GM19455 (cell line): Measurements from ENCODE around the gene ACACB.
A peak's percentile ranks its signal among the peaks of the same experiment; 100 is the strongest.
"Not testable (repeated sequence)": the region's sequence is repeated elsewhere in the genome, so short reads cannot be mapped to it uniquely, and the experiment has no call there.

Experiments used
- ATAC-seq: cut with Tn5 transposase; IDR thresholded peaks from one replicate; pipeline ENCODE4 v1.9.1; 2021; ENCODE audit not compliant: unreplicated experiment

ACACB gene

DNA sequence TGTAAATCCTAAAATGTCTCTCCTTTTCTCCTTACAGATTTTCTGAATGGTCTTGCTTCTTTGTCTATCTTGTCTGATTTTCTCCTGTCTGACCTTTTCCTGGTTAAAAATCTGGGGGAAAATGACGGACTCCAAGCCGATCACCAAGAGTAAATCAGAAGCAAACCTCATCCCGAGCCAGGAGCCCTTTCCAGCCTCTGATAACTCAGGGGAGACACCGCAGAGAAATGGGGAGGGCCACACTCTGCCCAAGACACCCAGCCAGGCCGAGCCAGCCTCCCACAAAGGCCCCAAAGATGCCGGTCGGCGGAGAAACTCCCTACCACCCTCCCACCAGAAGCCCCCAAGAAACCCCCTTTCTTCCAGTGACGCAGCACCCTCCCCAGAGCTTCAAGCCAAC lies 23.0 kb downstream of the ACACB start:
- ATAC-seq = no peak

GRCh38 chr12:109139791-109140190 lies 23.4 kb downstream of the ACACB start:
- ATAC-seq = no peak

GRCh38 chr12:109140560-109140959 lies 24.2 kb downstream of the ACACB start:
- no peak for ATAC-seq

- ATAC-seq = no peak
Observed at GRCh38 chr12:109144224-109144623, 27.8 kb downstream of the ACACB start.

GRCh38 chr12:109147126-109147525 lies 30.7 kb downstream of the ACACB start:
- not testable (repeated sequence) for ATAC-seq

DNA sequence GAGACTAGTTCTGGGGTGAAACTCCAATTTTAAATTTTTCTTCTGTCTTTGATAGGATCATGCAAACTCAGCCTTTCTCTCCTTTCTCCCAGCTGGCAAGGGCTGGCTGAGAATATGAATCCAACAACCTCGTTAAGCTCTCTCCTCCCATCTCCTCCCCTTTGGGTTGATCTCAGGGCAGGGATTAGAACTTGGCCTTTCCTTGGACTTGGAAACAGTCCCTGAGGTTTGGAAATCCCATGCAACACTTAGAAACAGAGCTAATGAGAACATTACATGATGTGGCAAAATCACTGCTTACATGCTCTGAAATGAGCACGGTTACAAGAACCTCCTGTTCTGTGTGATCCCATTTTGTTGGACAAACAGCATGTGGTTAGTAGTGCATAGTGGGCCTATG lies 31.6 kb downstream of the ACACB start:
- ATAC-seq = no peak

DNA sequence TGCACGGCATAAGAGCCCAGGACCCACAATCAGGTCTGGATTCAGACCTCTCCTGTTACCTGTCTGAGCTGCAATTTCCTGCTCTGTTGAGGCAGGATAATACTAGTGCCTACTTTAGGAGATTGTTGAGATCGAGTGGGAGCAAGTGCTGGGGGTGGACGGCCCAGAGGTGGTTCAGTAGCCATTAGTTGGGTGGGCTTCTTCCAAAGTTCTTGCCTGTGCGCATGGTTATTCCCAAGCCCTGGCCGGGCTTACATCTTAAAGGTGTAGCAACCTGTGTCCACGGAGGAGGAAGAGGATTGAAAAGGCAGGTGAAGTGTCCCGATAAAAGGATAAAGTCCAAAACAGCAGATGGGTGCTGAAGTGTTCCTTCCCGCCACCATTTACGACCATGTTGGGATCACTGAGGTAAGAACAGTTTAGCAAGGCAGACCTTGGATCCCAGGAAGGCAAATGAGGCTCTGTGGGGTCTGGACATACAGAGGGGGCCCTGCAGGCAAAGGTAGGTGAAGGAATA lies 33.8 kb downstream of the ACACB start:
- ATAC-seq = no peak

- no peak for ATAC-seq
Observed at GRCh38 chr12:109151457-109151856, 35.1 kb downstream of the ACACB start.

DNA sequence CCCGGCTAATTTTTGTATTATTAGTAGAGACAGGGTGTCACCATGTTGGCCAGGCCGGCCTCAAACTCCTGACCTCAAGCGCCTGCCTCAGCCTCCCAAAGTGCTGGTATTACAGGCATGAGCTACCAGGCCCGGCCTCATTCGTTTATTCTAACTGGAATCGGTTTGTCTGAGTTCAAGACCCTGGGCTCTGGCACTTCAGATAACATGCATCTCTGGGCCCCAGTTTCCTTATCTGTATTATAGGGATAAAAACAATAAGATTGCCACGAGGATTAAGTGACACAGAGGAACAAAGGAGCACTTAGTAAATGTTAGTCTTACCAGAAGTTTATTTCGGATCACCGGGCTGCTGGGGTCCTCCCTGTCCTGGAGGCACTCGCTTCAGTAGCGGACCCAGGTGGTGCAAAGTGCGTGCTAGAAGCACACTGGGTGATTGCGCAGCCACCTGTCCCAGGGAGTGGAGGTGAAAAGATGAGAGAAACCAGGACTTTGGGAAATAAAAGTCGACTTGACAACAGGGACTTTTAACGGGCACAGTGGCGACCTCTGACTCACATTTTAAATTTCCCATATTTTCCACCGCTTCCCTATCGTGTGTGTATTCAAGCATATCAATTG lies 37.5 kb downstream of the ACACB start:
- ATAC-seq = no peak

DNA sequence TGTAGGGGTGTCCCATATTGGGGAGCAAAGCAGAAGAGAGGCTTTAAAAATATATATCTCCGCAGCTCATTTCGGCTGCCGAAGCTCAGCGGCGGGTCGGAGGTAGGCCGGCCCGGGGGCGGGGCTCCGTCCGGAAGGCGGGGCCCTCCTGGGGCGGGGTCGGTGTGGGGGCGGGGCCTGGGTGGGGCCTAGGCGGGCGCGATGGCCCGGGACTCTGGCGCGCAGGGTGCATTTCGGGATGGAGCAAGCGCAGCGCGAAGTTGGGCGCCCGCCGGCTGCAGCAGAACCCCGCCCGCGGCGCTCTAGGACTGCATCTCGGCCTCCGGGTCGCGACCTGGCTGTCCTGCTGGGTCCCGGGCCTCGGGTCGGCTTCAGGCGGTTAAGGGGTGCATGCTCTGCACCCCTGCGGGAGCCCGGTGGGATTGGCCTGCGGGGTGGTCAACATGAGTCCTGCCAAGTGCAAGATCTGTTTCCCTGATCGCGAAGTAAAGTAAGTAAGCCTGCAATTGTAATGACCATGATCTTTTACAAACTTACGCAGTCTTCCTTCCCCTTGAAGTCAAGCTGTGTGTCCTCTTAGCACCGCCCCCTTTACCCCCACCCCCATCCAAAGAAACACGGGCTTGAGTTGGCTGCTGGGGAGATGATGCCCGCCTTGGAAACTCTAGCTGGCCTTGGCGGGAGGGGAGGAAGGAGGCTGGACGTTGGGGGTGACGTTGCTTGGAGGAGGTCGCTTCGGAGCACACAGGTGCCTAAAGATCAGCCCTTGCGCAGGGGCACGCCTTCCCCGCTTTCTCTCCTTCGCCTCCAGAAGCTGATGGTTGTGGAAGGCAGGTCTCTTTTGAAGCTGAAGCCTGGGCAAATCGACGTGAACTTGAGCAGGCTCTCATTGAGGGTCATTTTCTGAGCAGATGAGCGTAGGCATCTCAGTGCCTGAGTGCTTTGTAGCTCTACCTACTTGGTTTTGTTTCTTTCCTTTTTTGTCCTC lies 38.4 kb downstream of the ACACB start:
- peak; percentile 70 for ATAC-seq

DNA sequence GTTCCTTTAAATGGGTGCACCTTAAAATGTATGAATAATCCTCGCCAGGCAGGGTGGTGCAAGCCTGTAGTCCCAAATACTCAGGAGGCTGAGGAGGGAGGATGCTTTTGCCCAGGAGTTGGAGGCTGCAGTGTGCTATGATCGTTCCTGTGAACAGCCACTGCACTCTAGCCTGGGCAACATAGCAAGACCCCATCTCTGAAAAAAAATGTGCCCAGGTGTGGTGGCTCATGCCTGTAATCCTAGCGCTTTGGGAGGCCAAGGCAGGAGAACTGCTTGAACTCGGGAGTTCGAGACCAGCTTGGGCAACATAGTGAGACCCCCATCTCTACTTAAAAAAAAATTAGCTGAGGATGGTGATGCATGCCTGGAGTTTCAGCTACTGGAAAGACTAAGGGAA lies 39.6 kb downstream of the ACACB start:
- ATAC-seq = no peak

DNA sequence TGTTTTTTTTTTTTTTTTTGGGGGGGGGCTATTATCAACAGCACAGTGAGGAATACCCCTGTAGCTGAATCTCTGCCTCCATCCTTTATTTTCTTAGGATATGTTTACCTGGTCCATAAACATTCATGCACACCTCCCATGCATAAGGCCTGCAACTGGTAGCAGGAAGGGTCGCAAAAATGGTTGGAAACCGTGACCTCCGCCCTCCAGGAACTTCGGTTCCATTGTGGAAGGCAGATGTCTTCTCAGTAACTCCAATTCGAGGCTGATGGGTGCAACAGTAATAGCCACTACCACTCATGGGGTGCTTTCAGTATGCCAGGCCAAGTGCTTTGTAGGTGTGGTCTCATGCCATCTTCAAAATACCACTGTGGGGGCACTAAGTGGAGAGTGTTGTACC lies 40.2 kb downstream of the ACACB start:
- no peak for ATAC-seq

- ATAC-seq = no peak
Observed at GRCh38 chr12:109157986-109158385, 41.6 kb downstream of the ACACB start.

- ATAC-seq = no peak
Observed at GRCh38 chr12:109160433-109160832, 44.0 kb downstream of the ACACB start.

GRCh38 chr12:109160873-109161272 lies 44.5 kb downstream of the ACACB start:
- ATAC-seq = no peak

DNA sequence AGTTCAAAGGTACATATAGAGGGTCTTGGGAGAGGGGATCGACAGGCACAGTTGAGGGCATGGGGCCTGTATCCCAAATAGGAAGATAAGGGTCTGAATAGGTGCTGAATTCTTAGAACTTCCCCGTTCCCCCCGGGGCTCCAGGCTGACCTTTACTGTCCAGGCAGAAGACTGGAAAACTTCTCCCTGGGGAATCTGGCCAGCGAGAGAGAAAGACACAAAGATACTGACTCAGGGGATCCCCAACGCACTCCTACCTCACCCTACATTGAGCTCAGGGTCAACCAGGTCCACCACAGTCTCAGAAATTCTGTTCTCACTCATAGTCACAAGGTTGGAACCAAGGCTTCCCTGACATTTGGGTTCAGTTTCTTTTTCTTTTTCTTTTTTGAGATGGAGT lies 46.2 kb downstream of the ACACB start:
- no peak for ATAC-seq

GRCh38 chr12:109163167-109163566 lies 46.8 kb downstream of the ACACB start:
- no peak for ATAC-seq

GRCh38 chr12:109165599-109165998 lies 49.2 kb downstream of the ACACB start:
- ATAC-seq = no peak

DNA sequence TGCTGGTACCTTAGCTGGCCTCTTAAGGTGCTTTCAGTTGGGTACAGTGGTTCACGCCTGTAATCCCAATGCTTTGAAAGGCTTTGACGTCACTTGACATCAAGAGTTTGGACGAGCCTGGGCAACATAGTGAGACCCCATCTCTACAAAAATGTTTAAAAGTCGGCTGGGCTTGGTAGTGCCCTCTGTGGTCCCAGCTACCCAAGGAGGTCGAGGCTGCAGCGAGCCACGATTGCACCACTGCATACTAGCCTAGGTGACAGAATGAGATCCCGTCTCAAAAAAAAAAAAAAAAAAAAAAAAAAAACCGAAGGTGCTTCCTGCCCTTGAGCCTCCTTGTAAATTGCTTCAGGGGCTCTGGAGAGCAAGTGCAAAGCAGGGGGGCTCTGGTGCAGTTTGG lies 50.0 kb downstream of the ACACB start:
- ATAC-seq = no peak

GRCh38 chr12:109167781-109168180 lies 51.4 kb downstream of the ACACB start:
- ATAC-seq = no peak

GRCh38 chr12:109169262-109169661 lies 52.9 kb downstream of the ACACB start:
- no peak for ATAC-seq

DNA sequence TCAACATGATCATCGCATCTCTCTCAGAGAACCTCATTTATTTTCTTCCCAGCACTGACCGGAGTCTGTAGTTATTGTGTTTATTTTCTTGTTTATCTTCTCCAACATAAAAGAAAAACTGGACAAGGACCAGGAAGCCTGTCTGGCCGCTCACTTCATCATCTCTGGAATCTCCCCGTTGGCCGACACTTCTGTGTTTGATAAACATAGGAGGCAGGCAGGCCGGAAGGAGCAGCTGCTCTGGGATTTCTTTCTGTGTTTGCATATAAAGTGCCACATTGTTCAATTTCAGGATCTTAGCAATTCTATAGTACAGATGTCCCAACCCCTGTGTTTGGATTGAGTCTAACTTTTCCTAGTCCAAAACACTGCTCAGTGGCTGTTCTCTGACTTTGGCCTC lies 53.3 kb downstream of the ACACB start:
- ATAC-seq = no peak
